ENCODE results near the gene RUSF1.
"Not testable (repeated sequence)": the region's sequence is repeated elsewhere in the genome, so short reads cannot be mapped to it uniquely, and the experiment has no call there.

The RUSF1 gene

DNA sequence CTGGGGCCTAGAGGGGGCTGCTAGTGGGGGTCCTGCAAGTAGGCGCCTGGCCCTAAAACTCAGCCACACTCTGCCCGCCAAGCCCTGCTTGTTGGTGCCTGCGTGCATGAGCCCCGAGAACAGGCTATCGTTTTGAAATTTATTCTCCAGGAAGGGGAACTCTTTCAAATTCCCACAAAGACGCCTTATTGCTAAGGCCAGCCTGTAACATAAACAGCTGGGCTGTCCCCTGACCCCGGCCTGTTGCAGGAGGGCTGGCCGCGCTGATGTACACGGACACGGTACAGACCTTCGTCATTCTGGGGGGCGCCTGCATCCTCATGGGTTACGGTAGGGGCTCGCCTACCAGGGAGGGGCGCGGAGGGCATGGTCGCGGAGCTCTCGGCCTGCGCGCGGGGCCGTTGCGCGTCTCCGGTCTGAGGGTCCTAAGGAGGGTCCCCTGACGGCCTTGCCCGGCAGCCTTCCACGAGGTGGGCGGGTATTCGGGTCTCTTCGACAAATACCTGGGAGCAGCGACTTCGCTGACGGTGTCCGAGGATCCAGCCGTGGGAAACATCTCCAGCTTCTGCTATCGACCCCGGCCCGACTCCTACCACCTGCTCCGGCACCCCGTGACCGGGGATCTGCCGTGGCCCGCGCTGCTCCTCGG, 21.0 kb downstream of the RUSF1 start:
- in situ Hi-C loops (cut with MboI; ENCODE audit: low sequenced_read_pairs): no loop called here

DNA sequence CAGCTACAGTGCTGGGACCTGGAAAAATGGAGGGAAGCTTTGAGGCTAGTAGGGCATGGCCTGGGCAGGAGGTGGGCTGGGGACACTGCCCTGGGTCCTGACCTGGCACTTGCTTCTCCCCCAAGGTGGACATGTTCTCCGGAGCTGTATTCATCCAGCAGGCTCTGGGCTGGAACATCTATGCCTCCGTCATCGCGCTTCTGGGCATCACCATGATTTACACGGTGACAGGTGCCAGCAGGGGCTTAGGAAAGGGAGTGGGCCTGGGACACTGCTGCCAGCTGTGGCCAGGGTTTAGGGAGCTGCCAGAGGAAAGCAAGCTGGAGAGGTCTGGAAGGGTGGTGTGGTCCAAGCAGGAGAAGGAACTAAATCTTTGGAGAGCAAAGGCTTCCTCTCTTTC, 22.1 kb downstream of the RUSF1 start:
- in situ Hi-C loops (cut with MboI; ENCODE audit: low sequenced_read_pairs): no loop called here

DNA sequence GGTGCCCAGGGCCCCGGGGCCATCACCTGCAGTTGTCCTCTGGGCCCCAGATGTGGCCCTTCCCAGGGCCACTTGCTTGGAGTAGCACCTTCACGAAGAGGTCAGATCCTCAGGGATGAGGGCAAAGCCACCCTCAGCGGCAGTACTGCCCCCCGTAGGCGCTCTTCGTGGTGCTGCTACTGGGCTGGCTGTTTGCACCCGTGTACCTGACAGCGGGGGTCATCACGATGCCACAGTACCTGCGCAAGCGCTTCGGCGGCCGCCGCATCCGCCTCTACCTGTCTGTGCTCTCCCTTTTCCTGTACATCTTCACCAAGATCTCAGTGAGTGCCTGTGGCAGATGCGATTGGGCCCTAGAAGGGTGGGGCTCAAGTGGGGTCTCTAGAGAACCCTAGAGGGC, 22.6 kb downstream of the RUSF1 start:
- in situ Hi-C loops (cut with MboI; ENCODE audit: low sequenced_read_pairs): no loop called here

DNA sequence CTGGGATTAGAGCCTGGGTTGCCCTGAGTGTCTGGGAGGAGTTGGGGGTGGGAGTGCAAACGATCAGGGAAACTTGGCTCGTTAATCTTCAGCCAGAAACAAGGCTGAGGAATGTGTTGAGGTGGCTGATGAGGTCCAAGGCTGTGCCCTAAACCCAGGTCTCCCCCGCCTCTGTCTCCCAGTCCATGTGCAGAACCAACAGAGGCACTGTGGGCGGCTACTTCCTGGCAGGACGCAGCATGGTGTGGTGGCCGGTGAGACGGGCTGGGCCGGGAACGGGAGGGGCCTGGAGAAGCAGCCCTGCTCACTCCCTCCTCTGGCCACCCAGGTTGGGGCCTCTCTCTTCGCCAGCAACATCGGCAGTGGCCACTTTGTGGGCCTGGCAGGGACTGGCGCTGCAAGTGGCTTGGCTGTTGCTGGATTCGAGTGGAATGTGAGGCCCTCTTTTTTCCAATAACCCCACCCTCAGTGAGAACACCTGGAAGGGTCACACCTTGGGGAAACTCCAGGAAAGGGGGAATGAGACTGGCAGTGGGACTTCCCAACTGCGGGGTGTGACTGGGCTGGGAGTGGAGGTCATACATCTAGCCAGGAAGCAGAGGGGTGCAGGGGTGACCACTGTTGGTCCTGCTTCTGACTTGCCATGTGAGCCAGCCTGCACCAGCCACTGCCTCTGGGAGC, 23.6 kb downstream of the RUSF1 start:
- in situ Hi-C loops (cut with MboI; ENCODE audit: low sequenced_read_pairs): no loop called here

DNA sequence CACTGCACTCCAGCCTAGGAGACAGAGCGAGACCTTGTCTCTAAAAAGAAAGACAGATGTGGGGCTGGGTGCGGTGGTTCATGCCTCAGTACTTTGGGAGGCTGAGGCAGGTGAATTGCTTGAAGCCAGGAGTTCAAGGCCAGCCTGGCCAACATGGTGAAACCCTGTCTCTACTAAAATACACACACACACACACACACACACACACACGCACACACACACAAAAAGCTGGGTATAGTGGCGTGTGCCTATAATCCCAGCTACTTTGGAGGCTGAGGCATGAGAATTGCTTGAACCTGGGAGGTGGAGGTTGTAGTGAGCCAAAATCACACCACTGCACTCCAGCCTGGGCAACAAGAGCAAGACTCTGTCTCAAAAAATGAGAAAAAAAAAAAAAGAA, 24.1 kb downstream of the RUSF1 start:
- in situ Hi-C loops (cut with MboI; ENCODE audit: low sequenced_read_pairs): not testable (repeated sequence)

DNA sequence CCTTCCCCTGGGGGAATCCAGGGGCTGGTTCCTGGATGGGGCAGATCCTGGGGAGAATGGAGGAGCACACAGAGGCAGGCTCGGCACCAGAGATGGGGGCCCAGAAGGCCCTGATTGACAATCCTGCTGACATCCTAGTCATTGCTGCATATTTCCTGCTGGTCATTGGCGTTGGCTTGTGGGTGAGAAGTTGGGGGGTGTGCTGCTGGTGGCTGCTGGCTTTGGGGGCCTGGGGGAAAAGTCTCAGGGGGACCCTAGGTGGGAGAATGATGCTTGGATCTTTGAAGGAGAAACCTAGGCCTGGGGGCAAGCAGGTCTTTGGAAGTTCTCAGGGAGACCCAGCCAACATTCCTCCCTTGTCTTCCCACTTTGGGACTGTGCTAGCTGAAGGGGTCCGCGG, 25.1 kb downstream of the RUSF1 start, which contains the start of gene SLC5A2:
Gene SLC5A2, plus strand, starts transcription at position 43 of the 400 bp plus-strand sequence. Its CDS starts 14 bp downstream, at position 57.
- in situ Hi-C loops (cut with MboI; ENCODE audit: low sequenced_read_pairs): no loop called here

DNA sequence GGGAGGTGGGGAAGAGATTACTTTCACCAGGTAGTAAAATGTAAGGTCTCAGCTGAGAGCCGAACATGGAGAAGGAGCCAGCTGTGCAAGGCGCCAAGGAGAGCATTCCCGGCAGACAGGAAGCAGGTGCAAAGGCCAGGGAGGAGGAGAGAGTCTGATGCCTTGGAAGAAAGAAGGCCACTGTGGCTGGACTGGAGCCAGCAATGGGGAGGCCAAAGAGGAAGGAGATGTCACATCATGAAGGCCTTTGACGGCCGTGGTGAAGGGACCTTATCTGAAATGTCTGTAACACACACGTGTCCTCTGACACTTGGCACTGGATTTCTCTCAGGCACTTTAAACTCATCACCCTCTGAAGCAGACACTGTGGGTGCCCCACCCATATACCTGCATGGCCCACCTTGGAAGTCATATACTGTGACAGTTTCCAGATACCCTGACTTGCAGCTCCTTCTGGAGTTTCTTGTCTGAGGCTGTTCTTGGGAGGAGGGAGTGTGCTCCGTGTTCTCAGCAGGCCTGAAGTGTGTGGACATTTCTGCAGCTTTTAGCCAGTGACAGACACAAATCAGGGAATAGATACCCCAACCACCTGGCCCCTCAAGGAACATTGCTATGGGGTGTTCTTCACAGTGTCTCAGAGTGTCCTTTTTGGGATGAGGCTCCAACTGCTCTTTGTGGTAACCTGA, 27.2 kb downstream of the RUSF1 start:
- in situ Hi-C loops (cut with MboI; ENCODE audit: low sequenced_read_pairs): no loop called here

DNA sequence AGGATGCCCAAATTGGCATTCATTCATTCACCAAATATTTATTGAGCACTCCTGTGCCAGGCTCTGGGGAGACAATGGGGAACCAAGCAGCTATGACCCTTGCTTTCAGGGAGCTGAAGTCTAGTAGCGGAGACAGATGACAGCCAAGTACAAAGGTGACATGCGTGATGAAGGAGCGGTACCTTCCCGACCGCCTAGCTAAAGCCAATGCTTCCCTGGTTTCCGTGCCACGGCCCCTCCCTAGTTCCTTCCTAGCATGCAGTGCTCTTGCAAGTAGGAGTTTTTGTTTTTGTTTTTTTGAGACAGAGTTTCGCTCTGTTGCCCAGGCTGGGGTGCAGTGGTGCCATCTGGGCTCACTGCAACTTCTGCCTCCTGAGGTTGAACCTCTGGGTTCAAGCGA, 28.4 kb downstream of the RUSF1 start:
- in situ Hi-C loops (cut with MboI; ENCODE audit: low sequenced_read_pairs): no loop called here

DNA sequence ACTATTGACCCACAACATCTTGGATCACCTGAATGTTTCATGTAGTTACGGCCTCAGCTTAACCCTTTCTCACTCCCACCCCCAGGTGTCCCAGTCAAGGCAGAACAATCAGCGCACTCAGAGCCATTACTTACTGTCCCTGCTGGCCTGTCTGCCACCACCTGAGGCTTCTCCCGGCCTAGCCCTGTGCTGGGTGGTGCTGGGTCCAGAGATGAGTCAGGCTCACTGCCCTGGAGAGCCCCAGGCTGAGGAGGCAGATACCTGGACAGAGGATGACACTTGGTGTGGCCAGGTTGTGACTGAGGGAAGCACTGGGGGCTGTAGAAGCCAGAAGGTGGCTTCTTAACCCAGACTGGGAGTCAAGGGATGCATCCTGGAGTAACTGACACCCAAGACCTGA, 29.2 kb downstream of the RUSF1 start:
- in situ Hi-C loops (cut with MboI; ENCODE audit: low sequenced_read_pairs): no loop called here

DNA sequence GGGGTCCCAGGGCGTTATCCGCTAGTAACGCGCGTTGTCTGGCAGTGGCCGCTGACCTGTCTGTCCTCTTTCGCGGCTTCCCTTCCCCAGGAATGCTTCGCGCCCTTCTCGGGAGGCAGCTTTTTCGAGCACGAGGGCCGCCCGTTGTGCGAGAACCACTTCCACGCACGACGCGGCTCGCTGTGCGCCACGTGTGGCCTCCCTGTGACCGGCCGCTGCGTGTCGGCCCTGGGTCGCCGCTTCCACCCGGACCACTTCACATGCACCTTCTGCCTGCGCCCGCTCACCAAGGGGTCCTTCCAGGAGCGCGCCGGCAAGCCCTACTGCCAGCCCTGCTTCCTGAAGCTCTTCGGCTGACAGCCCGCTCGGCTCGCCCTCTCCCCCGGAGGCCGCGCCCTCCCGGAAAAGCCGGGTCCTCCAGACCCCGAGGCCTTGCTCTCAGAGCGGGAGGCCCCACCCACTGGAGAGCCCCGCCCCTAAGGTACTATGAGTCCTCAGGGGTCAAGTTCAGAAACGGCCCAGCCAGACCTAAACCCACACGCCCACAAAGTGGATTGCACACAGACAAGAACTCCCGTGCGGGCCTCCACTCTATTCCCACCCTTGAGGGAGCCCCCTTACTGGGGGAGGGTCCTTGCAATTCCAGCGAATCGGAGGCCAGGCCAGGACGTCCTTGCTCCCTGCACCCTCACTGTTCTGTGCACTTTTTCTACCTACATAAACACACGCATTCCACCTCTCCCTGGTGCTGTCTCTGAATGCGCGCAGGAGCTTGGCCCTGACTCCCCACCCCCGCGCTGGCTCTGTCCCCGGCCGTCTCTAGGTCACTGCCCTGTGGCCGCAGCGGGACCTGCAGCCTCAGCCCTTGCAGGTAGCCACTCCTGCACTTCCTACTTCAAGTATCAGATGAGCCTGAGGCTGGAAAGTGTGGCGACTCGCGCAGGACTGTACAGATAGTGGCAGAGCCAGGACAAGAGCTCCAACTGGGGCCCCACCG, 30.7 kb downstream of the RUSF1 start:
- in situ Hi-C loops (cut with MboI; ENCODE audit: low sequenced_read_pairs): no loop called here

DNA sequence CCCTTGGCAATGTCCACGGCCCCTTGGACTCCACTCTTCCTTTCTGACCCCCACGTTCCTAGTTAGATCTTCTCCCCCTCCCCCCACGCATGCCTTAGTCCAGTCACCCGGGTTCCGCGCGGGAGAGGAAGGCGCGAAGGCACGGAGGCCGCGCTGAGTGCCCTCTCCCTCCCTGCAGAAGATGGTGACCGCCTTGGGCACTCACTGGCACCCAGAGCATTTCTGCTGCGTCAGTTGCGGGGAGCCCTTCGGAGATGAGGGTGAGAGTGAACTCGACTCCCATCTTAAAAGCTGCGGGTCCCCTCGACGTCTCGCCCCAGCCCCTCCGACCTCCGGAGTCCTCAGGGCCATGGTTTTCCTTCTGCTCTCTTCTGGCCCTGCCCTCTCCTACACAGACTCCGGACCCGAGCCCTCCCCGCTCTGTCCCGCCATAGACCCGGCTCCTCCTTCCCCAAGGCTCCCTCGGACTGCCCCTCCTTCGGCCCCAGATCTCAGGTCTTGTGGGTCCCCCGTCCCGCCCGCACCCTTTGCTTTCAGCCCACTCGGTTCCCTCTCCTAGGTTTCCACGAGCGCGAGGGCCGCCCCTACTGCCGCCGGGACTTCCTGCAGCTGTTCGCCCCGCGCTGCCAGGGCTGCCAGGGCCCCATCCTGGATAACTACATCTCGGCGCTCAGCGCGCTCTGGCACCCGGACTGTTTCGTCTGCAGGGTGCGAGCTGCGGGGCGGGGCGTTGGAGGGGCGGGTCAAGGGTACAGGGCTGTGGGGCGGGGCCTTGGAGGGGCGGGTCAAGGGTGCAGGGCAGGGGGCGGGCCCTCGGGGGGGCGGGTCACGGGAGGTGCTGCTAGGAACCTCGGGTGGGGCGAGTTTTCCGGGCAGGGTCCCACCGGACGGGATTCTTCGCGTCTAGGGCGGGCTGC, 31.6 kb downstream of the RUSF1 start:
- in situ Hi-C loops (cut with MboI; ENCODE audit: low sequenced_read_pairs): no loop called here

DNA sequence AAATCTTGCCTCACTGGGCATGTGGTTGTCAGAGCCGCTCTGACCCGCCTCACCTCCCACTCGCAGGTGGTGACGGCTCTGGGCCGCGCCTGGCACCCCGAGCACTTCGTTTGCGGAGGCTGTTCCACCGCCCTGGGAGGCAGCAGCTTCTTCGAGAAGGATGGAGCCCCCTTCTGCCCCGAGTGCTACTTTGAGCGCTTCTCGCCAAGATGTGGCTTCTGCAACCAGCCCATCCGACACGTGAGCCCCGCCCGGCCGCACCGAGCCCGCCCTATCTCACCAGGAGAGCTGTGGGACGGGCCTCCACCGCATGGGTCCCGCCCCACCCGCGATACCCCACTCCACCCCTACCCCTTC, 32.3 kb downstream of the RUSF1 start:
- in situ Hi-C loops (cut with MboI; ENCODE audit: low sequenced_read_pairs): no loop called here

DNA sequence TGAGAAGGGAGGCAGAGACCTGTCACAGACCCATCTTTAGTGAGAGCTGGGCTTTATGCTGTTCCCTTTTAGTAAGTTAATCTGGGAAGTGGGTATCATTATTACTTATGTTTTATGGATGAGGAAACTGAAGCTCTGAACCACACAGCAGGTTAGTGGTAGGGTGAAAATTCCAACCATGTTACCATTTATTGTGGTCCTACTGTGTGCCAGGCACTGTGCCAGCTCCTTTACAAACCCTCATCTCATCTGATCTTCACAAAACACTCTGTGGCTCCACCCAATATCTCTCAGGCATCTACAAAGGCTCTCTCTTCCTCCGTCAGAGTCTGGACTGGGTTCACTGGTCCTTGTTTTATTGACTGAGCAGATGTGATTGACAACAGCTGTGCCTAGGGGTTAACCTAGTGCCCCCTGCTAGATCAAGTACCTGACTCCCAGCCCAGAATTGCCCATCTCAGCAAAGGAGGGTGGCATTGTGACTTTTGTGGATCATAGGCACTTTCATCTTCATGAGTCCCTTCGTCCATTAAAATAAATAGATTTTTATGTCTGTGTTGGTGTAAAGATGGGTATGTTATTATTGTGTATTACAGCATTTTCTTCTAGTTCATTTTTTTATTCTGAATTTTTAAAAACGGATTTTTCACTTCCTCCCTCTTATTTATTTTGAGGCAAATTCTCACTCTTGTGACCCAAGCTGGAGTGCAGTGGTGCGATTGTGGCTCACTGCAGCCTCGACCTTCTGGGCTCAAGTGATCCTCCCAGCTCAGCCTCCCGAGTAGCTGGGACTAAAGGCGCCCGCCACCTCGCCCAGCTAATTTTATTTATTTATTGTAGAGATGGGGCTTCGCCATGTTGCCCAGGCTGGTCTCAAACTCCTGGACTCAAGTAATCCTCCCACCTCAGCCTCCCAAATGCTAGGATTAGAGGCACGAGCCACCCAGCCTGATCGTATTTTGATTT, 33.1 kb downstream of the RUSF1 start:
- in situ Hi-C loops (cut with MboI; ENCODE audit: low sequenced_read_pairs): no loop called here

DNA sequence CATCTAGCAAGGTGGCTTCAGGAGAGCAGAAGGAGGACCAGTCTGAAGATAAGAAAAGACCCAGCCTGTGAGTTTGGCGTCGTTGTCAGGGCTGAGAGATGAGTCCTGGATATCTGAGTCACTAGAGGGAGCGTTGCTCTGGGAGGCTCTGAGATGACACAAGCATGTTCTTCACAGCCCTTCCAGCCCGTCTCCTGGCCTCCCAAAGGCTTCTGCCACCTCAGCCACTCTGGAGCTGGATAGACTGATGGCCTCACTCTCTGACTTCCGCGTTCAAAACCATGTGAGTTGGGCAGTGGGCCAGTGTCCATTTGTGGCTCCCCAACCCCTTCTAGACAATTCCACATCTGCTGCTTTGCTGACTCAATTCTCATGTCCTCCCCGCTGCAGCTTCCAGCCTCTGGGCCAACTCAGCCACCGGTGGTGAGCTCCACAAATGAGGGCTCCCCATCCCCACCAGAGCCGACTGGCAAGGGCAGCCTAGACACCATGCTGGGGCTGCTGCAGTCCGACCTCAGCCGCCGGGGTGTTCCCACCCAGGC, 33.9 kb downstream of the RUSF1 start:
- in situ Hi-C loops (cut with MboI; ENCODE audit: low sequenced_read_pairs): no loop called here

DNA sequence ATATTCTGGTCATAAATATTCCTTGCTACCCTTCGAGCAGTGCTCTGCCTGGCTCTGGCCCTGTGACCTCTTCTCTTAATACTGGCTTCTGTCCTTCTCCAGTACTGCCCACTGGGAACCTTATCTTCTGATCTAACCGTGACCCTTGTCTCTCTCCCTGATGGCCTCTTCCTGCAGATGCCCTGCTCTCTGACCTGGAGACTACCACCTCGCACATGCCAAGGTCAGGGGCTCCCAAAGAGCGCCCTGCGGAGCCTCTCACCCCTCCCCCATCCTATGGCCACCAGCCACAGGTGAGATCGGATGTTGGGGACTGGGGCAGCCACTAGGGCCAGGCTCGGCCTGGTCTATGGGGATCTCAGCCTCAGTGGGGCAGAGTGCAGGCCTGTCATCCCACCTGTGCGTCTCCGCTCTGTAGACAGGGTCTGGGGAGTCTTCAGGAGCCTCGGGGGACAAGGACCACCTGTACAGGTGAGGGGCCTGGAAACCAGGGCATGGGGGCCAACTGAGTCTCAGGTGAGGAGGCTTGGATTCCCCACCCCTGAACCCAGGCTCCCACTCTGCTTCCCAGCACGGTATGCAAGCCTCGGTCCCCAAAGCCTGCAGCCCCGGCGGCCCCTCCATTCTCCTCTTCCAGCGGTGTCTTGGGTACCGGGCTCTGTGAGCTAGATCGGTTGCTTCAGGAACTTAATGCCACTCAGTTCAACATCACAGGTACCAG, 34.8 kb downstream of the RUSF1 start:
- in situ Hi-C loops (cut with MboI; ENCODE audit: low sequenced_read_pairs): no loop called here

DNA sequence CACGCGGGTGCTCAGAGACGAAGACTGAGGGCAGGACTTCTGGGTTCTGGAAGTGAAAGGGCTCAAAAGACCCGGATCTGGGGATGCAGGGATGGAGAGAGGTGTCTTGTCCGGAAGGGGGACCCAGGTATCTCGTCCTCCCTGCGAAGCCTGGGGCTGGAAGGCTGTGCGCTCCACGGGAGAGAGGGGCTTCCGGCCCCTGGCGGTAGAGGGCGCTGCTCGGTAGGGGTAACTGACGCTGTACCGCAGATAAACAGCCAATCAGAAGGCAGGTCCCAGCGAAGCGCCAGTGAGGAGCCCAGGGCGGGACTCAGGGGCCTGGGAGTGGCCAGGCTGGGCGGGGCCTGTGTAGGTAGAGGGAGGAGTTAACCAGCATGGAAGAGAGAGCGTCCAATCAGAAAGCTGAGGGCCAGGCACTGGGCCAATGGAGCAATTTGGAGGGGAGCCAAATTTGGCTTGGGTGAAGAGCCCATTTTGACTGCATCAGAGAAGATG, 35.4 kb downstream of the RUSF1 start:
- in situ Hi-C loops (cut with MboI; ENCODE audit: low sequenced_read_pairs): no loop called here

DNA sequence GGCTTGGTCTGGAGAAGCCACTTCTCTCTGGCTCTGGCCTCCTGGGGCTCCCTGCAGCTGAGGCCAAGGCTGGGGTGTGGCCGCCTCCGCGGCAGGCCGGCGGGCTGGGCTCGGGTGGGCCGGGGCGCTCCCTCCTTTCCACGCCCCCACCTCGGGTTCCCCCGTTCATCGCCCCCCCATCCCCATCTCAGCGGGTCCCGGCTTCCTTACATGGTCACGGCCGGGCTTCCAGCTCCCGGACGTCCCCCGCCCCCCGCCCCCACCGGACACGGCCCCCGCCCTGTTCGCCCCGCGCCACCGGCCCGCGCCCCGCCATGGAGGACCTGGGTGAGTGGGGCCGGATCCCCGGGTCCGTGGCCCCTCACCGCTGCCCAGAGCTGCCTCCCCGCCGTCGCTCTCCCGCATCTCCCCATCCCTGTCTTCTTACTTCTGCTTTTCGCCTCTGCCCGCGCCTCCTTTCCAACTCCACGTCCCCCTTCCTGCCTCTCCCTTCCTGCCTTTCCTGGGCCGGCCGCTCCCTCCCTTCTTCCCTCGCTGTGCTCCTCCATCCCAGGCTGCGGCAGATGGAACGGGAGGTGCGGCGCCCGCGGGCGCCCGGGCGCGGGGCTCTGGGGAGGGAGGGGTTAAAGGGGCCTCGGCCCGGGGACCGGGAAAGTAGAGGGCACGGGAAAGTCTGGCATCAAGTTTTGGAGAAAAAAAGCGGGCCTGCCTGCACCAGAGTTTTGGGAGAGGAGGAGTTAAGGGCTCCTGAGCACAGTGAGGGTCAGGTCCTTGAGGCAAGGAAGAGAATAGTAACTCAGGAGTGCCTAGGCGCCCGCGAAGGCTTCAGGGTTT, 36.1 kb downstream of the RUSF1 start, which contains the start of gene TGFB1I1:
Gene TGFB1I1, plus strand, starts transcription at position 278 of the 834 bp plus-strand sequence. Its CDS starts 37 bp downstream, at position 315.
- in situ Hi-C loops (cut with MboI; ENCODE audit: low sequenced_read_pairs): no loop called here
